ENCODE data around the gene CNTLN.

DNA sequence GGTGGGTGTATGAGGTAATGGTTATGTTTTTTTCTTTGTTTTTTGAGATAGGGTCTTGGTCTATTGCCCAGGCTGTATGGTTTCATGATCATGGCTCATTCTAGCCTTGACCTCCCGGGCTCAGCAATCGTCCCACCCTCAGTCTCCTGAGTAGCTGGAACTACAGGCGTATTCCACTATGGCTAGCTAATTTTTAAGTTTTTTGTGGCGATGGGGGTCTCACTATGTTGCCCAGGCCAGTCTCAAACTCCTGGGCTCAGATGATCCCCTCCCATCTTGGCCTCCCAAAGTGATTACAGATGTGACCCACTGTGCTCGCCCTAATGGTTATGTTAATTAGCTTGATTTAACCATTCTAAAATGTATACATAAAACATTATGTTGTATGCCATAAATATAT is 5.6 kb downstream of the CNTLN start:
- no peak for TF ChIP-seq GABPA (IDR thresholded peaks at IDR 0.05; ENCODE audit: low read depth)
- TF ChIP-seq, protein P1, sequence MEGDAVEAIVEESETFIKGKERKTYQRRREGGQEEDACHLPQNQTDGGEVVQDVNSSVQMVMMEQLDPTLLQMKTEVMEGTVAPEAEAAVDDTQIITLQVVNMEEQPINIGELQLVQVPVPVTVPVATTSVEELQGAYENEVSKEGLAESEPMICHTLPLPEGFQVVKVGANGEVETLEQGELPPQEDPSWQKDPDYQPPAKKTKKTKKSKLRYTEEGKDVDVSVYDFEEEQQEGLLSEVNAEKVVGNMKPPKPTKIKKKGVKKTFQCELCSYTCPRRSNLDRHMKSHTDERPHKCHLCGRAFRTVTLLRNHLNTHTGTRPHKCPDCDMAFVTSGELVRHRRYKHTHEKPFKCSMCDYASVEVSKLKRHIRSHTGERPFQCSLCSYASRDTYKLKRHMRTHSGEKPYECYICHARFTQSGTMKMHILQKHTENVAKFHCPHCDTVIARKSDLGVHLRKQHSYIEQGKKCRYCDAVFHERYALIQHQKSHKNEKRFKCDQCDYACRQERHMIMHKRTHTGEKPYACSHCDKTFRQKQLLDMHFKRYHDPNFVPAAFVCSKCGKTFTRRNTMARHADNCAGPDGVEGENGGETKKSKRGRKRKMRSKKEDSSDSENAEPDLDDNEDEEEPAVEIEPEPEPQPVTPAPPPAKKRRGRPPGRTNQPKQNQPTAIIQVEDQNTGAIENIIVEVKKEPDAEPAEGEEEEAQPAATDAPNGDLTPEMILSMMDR (IDR thresholded peaks at IDR 0.05; ENCODE audit: insufficient read depth, low read length), result no peak
